GM23338 (cell line): ENCODE data around the gene NGB.

Source experiments
- CREB1 ChIP-seq: fragments of 250-450 bp; sonication (Bioruptor Pico); IDR thresholded peaks from 2 replicates; pipeline ENCODE4 v1.5.0; 2020; ENCODE audit warnings: low read depth, mild to moderate bottlenecking, moderate library complexity
- EZH2 ChIP-seq: fragments of 200-600 bp; sonication (generic); IDR thresholded peaks from one replicate; pipeline ENCODE4 v1.8.0; 2017; ENCODE audit warnings: antibody characterized with exemption, mild to moderate bottlenecking, low read depth; ENCODE audit not compliant: unreplicated experiment
- EZH2phosphoT487 ChIP-seq: fragments of 200-600 bp; sonication (generic); IDR thresholded peaks from one replicate; pipeline ENCODE4 v1.8.1; 2018; ENCODE audit warnings: antibody characterized with exemption; ENCODE audit not compliant: unreplicated experiment
- JUNB ChIP-seq: IDR thresholded peaks from one replicate; pipeline ENCODE4 v1.6.1; 2016; ENCODE audit warnings: antibody characterized with exemption; ENCODE audit not compliant: unreplicated experiment
- NANOG ChIP-seq: IDR thresholded peaks from 2 replicates; pipeline ENCODE4 v1.6.1; 2016; ENCODE audit warnings: antibody characterized with exemption, borderline replicate concordance
- POLR2AphosphoS5 ChIP-seq: IDR thresholded peaks from 2 replicates; pipeline ENCODE4 v1.6.1; 2016; ENCODE audit warnings: antibody characterized with exemption, low read depth
- REST ChIP-seq: IDR thresholded peaks from one replicate; pipeline ENCODE4 v1.6.1; 2018; ENCODE audit warnings: antibody characterized with exemption; ENCODE audit not compliant: unreplicated experiment
- STAT1 ChIP-seq: IDR thresholded peaks from one replicate; pipeline ENCODE4 v1.6.1; 2016; ENCODE audit warnings: antibody characterized with exemption; ENCODE audit not compliant: unreplicated experiment
- ZNF114 ChIP-seq: fragments of 250-450 bp; sonication (Bioruptor Pico); IDR thresholded peaks from 2 replicates; pipeline ENCODE4 v1.5.0; 2020; ENCODE audit warnings: mild to moderate bottlenecking, moderate library complexity
- ZNF331 ChIP-seq: fragments of 250-450 bp; sonication (Bioruptor Pico); IDR thresholded peaks from 2 replicates; pipeline ENCODE4 v1.5.0; 2020; ENCODE audit warnings: low read depth, mild to moderate bottlenecking, moderate library complexity
- TF ChIP-seq, protein P1 (sequence below), 2 experiments: fragments of 200-600 bp in 1 of 2; sonication (generic) in 1 of 2; conservative IDR thresholded peaks; 2 replicates each; pipeline versions ENCODE4 v1.5.1 to v1.6.1; 2016 to 2017; ENCODE audit warnings: antibody characterized with exemption in 2 of 2, low read depth in 2 of 2, mild to moderate bottlenecking in 2 of 2, moderate library complexity in 1 of 2
- TF ChIP-seq, protein P2 (sequence below): IDR thresholded peaks from 2 replicates; pipeline ENCODE4 v1.6.1; 2016; ENCODE audit warnings: antibody characterized with exemption
- TF ChIP-seq, protein P3 (sequence below): fragments of 250-450 bp; sonication (Bioruptor Pico); IDR thresholded peaks from 2 replicates; pipeline ENCODE4 v1.5.0; 2020; ENCODE audit warnings: mild to moderate bottlenecking, moderate library complexity

DNA sequence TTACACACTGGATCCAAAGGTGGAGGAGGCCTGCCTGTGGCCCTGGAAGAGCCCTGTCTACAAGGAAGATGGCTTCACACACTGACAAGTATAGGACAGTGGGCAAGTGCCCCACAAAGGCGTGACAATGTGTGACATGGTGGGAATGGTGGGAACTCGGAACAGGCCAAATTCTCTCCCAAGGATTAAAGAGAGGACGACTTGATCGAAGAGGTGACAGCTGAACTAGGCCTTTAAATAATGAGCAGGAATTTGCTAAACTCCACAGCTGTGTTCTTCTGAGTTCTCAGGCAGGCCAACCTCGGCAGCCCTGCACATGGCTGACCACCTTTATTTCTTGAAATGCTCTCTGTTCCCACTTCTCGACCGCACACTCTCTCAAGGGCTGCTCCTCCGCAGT lies 25.9 kb upstream of the NGB start:
- TF ChIP-seq, protein P1, sequence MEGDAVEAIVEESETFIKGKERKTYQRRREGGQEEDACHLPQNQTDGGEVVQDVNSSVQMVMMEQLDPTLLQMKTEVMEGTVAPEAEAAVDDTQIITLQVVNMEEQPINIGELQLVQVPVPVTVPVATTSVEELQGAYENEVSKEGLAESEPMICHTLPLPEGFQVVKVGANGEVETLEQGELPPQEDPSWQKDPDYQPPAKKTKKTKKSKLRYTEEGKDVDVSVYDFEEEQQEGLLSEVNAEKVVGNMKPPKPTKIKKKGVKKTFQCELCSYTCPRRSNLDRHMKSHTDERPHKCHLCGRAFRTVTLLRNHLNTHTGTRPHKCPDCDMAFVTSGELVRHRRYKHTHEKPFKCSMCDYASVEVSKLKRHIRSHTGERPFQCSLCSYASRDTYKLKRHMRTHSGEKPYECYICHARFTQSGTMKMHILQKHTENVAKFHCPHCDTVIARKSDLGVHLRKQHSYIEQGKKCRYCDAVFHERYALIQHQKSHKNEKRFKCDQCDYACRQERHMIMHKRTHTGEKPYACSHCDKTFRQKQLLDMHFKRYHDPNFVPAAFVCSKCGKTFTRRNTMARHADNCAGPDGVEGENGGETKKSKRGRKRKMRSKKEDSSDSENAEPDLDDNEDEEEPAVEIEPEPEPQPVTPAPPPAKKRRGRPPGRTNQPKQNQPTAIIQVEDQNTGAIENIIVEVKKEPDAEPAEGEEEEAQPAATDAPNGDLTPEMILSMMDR (conservative IDR thresholded peaks at IDR 0.05; ENCODE audit: low read depth in 2 of 2): no peak
- TF ChIP-seq POLR2AphosphoS5 (no peak), REST (no peak), EZH2 (no peak), CREB1 (no peak), STAT1 (no peak), NANOG (no peak), EZH2phosphoT487 (no peak), JUNB (no peak), ZNF331 (CRISPR knock-in tag) (no peak), ZNF114 (CRISPR knock-in tag) (no peak)
- TF ChIP-seq, protein P2, sequence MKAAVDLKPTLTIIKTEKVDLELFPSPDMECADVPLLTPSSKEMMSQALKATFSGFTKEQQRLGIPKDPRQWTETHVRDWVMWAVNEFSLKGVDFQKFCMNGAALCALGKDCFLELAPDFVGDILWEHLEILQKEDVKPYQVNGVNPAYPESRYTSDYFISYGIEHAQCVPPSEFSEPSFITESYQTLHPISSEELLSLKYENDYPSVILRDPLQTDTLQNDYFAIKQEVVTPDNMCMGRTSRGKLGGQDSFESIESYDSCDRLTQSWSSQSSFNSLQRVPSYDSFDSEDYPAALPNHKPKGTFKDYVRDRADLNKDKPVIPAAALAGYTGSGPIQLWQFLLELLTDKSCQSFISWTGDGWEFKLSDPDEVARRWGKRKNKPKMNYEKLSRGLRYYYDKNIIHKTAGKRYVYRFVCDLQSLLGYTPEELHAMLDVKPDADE: no peak
- TF ChIP-seq, protein P3, sequence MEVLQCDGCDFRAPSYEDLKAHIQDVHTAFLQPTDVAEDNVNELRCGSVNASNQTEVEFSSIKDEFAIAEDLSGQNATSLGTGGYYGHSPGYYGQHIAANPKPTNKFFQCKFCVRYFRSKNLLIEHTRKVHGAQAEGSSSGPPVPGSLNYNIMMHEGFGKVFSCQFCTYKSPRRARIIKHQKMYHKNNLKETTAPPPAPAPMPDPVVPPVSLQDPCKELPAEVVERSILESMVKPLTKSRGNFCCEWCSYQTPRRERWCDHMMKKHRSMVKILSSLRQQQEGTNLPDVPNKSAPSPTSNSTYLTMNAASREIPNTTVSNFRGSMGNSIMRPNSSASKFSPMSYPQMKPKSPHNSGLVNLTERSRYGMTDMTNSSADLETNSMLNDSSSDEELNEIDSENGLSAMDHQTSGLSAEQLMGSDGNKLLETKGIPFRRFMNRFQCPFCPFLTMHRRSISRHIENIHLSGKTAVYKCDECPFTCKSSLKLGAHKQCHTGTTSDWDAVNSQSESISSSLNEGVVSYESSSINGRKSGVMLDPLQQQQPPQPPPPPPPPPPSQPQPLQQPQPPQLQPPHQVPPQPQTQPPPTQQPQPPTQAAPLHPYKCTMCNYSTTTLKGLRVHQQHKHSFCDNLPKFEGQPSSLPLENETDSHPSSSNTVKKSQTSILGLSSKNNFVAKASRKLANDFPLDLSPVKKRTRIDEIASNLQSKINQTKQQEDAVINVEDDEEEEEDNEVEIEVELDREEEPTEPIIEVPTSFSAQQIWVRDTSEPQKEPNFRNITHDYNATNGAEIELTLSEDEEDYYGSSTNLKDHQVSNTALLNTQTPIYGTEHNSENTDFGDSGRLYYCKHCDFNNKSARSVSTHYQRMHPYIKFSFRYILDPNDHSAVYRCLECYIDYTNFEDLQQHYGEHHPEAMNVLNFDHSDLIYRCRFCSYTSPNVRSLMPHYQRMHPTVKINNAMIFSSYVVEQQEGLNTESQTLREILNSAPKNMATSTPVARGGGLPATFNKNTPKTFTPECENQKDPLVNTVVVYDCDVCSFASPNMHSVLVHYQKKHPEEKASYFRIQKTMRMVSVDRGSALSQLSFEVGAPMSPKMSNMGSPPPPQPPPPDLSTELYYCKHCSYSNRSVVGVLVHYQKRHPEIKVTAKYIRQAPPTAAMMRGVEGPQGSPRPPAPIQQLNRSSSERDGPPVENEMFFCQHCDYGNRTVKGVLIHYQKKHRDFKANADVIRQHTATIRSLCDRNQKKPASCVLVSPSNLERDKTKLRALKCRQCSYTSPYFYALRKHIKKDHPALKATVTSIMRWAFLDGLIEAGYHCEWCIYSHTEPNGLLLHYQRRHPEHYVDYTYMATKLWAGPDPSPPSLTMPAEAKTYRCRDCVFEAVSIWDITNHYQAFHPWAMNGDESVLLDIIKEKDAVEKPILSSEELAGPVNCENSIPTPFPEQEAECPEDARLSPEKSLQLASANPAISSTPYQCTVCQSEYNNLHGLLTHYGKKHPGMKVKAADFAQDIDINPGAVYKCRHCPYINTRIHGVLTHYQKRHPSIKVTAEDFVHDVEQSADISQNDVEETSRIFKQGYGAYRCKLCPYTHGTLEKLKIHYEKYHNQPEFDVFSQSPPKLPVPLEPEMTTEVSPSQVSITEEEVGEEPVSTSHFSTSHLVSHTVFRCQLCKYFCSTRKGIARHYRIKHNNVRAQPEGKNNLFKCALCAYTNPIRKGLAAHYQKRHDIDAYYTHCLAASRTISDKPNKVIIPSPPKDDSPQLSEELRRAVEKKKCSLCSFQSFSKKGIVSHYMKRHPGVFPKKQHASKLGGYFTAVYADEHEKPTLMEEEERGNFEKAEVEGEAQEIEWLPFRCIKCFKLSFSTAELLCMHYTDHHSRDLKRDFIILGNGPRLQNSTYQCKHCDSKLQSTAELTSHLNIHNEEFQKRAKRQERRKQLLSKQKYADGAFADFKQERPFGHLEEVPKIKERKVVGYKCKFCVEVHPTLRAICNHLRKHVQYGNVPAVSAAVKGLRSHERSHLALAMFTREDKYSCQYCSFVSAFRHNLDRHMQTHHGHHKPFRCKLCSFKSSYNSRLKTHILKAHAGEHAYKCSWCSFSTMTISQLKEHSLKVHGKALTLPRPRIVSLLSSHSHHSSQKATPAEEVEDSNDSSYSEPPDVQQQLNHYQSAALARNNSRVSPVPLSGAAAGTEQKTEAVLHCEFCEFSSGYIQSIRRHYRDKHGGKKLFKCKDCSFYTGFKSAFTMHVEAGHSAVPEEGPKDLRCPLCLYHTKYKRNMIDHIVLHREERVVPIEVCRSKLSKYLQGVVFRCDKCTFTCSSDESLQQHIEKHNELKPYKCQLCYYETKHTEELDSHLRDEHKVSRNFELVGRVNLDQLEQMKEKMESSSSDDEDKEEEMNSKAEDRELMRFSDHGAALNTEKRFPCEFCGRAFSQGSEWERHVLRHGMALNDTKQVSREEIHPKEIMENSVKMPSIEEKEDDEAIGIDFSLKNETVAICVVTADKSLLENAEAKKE (CRISPR knock-in tag): no peak
